ENCODE results near the gene NTRK1. TPM values are rescaled to one million over a fixed set of nuclear protein-coding genes. Genes with fewer than 3 reads are reported as not detected.

NTRK1 gene
- total RNA-seq, 1 experiment from 2014 or later = 0.24 TPM

DNA sequence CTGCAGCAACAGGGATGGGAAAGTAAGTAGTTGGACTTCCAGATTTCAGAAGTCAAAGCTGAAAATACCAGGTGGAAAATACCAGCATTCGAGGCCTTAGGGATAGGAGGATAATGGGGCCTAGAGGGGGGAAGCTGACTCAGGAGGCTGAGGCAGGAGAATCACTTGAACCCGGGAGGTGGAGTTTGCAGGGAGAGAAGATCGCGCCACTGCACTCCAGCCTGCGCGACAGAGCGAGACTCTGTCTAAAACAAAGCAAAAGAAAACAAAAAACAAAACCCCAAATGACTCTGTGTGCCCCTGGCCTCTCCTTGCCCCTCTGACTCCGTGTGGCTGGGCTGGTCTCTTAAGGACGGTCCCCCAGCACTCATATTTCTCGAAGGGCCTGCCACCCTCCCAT is 47.4 kb upstream of the NTRK1 start:
- Mint-ChIP-seq H3K27me3 (ENCODE audit: low read depth) (peaks cover 69% of the 10 kb centered on the region), H3K27ac (no peak overlapping the region), H3K9me3 (no peaks in the 10 kb centered on the region; a peak in 1 of 5 replicates), H3K4me1 (peaks cover 22 to 41% of the 10 kb centered on the region in 2 experiments), H3K4me3 (peak overlapping the region; percentile 53 to 77), H3K36me3 (ENCODE audit: insufficient read depth in 1 of 3, low read depth in 3 of 3) (peaks cover 0 to 7% (median 4%) of the 10 kb centered on the region in 3 experiments; a peak in 3 of 7 replicates)
- Histone ChIP-seq H3K27me3 (ENCODE audit: insufficient read depth, low read length) (peaks cover 11% of the 10 kb centered on the region; the same call in 1 of the 2 replicates), H4K5ac (ENCODE audit: insufficient read length, low read depth, low read length) (no peak overlapping the region), H4K8ac (replicated peaks; ENCODE audit: insufficient read length, low read depth, low read length) (no peak overlapping the region), H2BK5ac (ENCODE audit: insufficient read length, low read length) (no peak overlapping the region), H2AFZ (ENCODE audit: low read length) (no peak overlapping the region), H3K9me3 (ENCODE audit: control insufficient read depth, low read depth, low read length) (no peaks in the 10 kb centered on the region), H3K14ac (ENCODE audit: insufficient read depth, low read length) (peak overlapping the region; percentile 67), H3K4ac (ENCODE audit: low read depth, low read length) (no peak overlapping the region), H3K4me1 (ENCODE audit: insufficient read depth, low read length) (no peaks in the 10 kb centered on the region; the same call in 1 of the 2 replicates), H3K79me1 (ENCODE audit: insufficient read depth, low read depth, low read length, poor library complexity, severe bottlenecking) (no peaks in the 10 kb centered on the region), H3T11ph (ENCODE audit: low read length) (no peak overlapping the region), H3K27ac (ENCODE audit: insufficient read length, low read depth, low read length) (no peak overlapping the region), H4K20me1 (ENCODE audit: control insufficient read depth, insufficient read depth, insufficient read length) (no peaks in the 10 kb centered on the region), H3K79me2 (ENCODE audit: insufficient read depth, low read length) (no peaks in the 10 kb centered on the region), H2BK20ac (ENCODE audit: low read depth, low read length, poor library complexity, severe bottlenecking) (no peak overlapping the region), H3K23ac (ENCODE audit: insufficient read length, low read depth, low read length) (no peak overlapping the region), H3K4me2 (ENCODE audit: insufficient read depth, insufficient read length, low read length) (peak overlapping the region; percentile 46), H4K91ac (ENCODE audit: insufficient read length, low read depth, low read length) (no peak overlapping the region), H2BK120ac (ENCODE audit: low read depth, low read length, poor library complexity, severe bottlenecking) (no peak overlapping the region), H3K23me2 (ENCODE audit: insufficient read length, low read depth, low read length, poor library complexity, severe bottlenecking) (peaks cover 5% of the 10 kb centered on the region), H3K9ac (ENCODE audit: extremely low read depth, insufficient read length, low read length) (peak overlapping the region; percentile 28), H2BK15ac (ENCODE audit: low read depth, low read length) (no peak overlapping the region), H3K56ac (ENCODE audit: insufficient read length, low read depth, low read length) (no peak overlapping the region), H2BK12ac (ENCODE audit: insufficient read length, low read depth, low read length) (no peak overlapping the region), H2AK5ac (ENCODE audit: insufficient read length, low read length) (no peak overlapping the region), H3K18ac (ENCODE audit: insufficient read length, low read depth, low read length) (peak overlapping the region; percentile 52)
- DNase-seq = no peak
- TF ChIP-seq CTCF (conservative IDR thresholded peaks at IDR 0.05) = no peak
- WGBS (ENCODE audit: extremely low coverage, insufficient read length, low lambda C conversion rate) = no CpG with 5 or more reads among the region's 10 CpGs

Data from H9 (cell line).